ENCODE measurements around the gene ALX3.
"Not testable (repeated sequence)": the region's sequence is repeated elsewhere in the genome, so short reads cannot be mapped to it uniquely, and the experiment has no call there.

ALX3 gene

GRCh38 chr1:110038271-110038670 lies 32.2 kb downstream of the ALX3 start:
- no peak for DNase-seq

- DNase-seq = no peak
Observed at GRCh38 chr1:110035236-110035752, 35.2 kb downstream of the ALX3 start.

GRCh38 chr1:110034451-110035235 lies 35.8 kb downstream of the ALX3 start, which contains the start of gene STRIP1:
STRIP1 (plus strand) TSS chr1:110034624; CDS start chr1:110034638, 14 bp downstream.
- DNase-seq = peak; percentile 88

- no peak for DNase-seq
Observed at GRCh38 chr1:110034040-110034450, 36.4 kb downstream of the ALX3 start.

GRCh38 chr1:110033421-110033820 lies 37.1 kb downstream of the ALX3 start:
- DNase-seq = no peak

GRCh38 chr1:110032327-110032726 lies 38.1 kb downstream of the ALX3 start:
- no peak for DNase-seq

GRCh38 chr1:110030687-110031086 lies 39.8 kb downstream of the ALX3 start:
- DNase-seq = not testable (repeated sequence)

GRCh38 chr1:110024613-110025012 lies 45.9 kb downstream of the ALX3 start:
- DNase-seq = no peak

GRCh38 chr1:110021285-110021684 lies 49.2 kb downstream of the ALX3 start:
- DNase-seq = no peak

GRCh38 chr1:110019770-110020169 lies 50.7 kb downstream of the ALX3 start:
- no peak for DNase-seq

GRCh38 chr1:110018396-110018795 lies 52.1 kb downstream of the ALX3 start:
- DNase-seq = no peak

- DNase-seq = no peak
Observed at GRCh38 chr1:110017792-110018191, 52.7 kb downstream of the ALX3 start.

GRCh38 chr1:110012100-110012780 lies 58.2 kb downstream of the ALX3 start:
- DNase-seq = no peak

GRCh38 chr1:110011527-110012041 lies 58.9 kb downstream of the ALX3 start:
- DNase-seq = no peak
